Endothelial cell of hepatic sinusoid (primary cell): Measurements from ENCODE around the gene ITGA2B.

Experiments used
- in situ Hi-C: cut with HindIII; loops from 2 replicates; pipeline ENCODE4 v1.10.0; 2017; ENCODE audit warnings: low sequenced_read_pairs

Gene ITGA2B

GRCh38 chr17:44389281-44389680 lies at the start of gene ITGA2B:
Gene ITGA2B, minus strand, starts transcription at chr17:44389649. Its CDS starts 176 bp downstream, at chr17:44389473.
- in situ Hi-C loops = no loop called here

GRCh38 chr17:44439168-44439567 lies 49.7 kb upstream of the ITGA2B start:
- in situ Hi-C loops = loop anchor here (5.0 to 10.0 kb wide), 2 partner anchors 47 to 234 kb away; no protein-coding TSS in a partner anchor

DNA sequence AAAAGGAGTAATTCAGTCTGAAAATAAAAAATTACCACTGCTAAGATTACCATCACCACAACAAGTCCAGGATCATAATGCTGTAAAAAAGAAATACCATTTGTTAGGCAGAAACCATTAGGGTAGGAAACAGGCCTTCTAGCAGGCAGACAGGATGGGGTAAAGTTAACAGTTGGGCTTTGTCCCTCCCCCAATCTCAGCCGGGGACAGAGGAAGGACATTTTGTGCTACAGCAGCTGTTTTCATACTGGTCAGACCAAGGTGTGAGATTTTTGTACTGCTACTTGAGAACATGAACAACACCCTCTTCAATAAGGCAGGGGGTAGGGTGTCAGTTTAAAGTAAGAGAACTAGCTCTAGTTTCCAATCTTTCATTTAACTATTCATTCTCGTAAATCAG lies 49.2 kb upstream of the ITGA2B start:
- in situ Hi-C loops = loop anchor here (5.0 to 10.0 kb wide), 2 partner anchors 46 to 234 kb away; no protein-coding TSS in a partner anchor

DNA sequence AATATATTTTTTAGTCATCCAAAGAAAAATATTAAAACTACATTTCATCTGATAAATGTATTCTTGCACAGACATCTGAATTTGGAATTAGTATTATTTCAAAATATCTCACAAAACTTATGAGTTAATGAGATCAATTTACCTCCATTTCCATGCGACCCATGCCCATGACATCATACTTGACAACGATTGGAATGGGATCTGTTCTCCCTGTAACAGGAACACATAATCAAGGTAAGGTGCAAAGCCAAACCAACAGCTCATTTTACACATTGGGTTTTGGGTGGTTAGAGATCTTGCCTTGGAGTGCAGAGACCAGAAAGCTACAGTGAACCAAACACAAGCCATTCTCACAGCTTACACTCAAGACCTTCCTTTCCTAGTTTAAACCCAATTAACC lies 46.9 kb upstream of the ITGA2B start:
- in situ Hi-C loops = loop anchor here (5.0 to 10.0 kb wide), 2 partner anchors 44 to 232 kb away; no protein-coding TSS in a partner anchor

DNA sequence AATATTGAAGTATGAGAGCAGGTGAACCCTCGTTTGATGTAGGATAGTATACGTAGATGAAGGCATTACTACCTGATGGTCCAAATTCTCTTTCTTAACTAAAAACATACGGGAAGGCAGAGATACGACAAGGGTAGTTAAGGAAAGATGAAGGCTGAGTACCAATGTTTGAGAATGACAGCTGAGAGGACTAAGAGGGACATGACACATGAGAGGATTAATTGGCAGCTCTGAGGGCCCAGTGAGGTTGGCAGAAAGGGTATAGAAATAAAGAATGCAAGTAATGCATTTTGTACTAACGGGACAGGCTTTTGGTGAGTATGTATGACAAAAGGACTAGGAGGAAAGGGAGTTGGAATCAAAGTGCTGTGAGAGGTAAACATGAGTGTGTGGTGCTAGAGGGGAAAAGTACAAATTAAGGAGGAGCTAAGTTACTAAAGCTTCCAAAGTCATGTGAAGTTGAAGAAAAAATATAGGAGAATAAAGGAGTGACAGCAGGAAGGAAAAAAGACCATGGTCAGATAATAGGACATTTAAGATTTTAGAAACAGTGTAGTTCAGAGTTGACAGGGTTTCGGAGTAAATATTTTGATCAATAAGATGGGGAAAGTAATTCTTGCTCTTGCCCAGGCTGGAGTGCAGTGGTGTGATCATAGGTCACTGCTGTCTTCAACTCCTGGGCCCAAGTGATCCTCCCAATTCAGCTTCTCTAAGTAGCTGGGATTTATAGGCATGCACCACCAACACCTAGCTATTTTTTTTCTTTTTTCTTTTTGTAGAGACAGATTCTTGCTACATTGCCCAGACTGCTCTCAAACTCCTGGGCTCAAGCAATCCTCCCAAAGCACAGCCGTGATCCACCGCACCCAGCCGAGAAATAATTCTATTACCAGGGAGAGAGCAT lies 43.1 kb upstream of the ITGA2B start:
- in situ Hi-C loops = loop anchor here (10.0 kb wide), 1 partner anchor 228 kb away; no protein-coding TSS in a partner anchor

- in situ Hi-C loops = no loop called here
Measured at GRCh38 chr17:44424828-44425461, 35.5 kb upstream of the ITGA2B start.

- in situ Hi-C loops = no loop called here
Measured at GRCh38 chr17:44417553-44417952, 28.1 kb upstream of the ITGA2B start.

- in situ Hi-C loops = no loop called here
Measured at GRCh38 chr17:44416558-44417289, 27.3 kb upstream of the ITGA2B start.

DNA sequence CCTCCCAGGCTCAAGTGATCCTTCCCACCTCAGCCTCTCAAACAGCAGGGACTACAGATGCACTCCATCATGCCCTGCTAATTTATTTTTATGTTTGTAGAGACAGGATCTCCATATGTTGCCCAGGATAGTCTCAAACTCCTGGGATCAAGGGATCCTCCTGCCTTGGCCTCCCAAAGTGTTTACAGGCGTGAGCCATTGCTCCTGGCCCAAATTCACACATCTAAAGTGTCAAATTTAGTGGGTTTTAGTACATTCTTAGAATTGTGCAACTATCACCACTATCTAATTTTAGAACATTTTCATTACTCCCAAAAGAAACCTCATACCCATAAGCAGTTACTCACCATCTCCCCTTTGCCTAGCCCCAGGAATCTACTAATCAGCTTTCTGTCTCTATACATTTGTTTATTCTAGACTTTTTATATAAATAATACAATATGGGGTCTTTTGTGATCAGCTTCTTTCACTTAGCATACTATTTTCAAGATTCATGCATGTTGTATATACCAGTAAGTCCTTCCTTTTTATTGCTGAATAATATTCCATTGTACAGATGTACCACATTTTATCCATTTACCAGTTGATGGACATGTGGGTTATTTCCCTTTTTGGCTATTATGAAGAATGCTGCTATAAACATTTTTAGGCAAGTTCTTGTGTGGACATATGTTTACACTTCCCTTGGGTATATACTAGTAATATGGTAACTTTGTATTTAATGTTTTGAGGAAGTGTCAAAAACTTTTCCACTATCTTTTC lies 25.1 kb upstream of the ITGA2B start:
- in situ Hi-C loops = no loop called here

GRCh38 chr17:44409309-44410028 lies 20.0 kb upstream of the ITGA2B start:
- in situ Hi-C loops = no loop called here

GRCh38 chr17:44408786-44409185 lies 19.3 kb upstream of the ITGA2B start:
- in situ Hi-C loops = no loop called here

DNA sequence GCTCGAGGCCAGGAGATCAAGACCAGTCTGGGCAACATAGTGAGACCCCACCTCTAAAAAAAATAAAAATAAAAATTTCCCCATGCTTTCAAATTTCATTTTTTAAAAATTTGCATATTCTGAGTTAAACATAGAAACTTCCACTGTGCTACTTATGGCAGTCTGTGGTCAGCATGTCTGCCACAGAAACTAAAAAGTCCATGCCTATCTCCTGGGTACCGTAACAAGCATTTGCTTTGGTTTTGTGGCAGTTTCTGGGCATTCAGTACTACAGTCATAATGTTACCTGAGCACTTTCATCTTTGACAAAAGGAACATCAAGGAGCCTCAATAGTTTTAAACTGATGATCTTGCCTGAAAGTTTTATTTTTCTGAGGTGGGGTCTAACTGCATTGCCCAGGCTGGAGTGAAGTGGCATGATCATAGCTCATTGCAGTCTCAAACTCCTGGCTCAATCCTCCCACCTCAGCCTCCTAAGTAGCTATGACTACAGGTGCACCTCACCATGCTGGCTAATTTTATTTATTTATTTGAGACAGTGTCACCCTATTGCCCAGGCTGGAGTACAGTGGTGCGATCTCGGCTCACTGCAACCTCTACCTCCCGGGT lies 13.2 kb upstream of the ITGA2B start:
- in situ Hi-C loops = no loop called here

GRCh38 chr17:44400226-44400847 lies 10.9 kb upstream of the ITGA2B start:
- in situ Hi-C loops = no loop called here

DNA sequence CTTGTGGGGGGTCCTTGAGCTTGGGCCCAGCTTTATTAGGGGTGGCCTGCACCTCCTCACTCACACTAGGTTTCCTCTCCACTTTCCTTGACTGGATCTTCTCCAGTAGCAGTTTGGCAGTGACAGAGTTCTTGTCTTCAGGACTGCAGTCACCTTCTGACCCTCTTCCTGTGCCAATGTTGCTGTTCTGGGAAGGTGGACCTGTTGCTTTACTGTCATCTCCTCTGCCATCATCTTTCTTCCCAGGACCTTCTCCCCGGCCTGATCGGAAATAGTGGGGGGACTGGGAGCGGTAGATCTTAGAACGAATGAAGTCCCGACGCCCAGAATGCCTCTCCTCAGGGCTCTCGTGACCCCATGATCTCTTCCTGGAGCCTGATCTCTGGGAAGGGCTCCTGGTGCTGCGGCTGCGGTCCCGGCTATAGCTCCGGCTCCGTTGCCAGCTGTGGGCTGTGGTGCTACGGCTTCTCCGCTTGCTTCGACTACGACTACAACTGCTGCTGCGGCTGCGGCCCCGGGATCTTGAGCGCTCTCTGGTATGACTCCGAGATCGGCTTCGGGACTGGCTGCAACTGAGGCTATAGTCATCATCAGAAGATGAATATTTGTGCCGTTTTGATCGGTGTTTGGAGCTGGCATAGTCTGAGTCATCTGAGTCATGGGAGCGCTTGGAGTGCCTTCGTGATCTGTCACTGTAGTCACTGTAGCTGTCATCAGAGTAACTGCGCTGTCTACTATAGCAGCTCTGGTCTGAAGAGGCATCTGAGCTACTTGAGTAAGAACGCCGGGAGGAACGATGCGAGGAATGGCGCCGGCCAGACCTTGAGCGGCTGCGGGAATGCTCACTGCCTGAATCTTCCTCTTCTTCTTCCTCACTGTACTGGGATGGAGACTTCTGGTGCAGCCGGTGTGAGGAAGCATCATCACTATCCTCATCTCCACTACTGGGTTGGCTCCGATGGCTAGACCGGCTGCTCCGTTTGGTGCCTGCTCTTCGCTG lies 9.5 kb upstream of the ITGA2B start:
- in situ Hi-C loops = no loop called here

- in situ Hi-C loops = no loop called here
Measured at GRCh38 chr17:44397479-44398440, 8.3 kb upstream of the ITGA2B start.

GRCh38 chr17:44396946-44397345 lies 7.5 kb upstream of the ITGA2B start:
- in situ Hi-C loops = no loop called here
